A172 (cell line): Measurements from ENCODE around the gene DGKE. TPM values are rescaled to one million over a fixed set of nuclear protein-coding genes. Genes with fewer than 3 reads are reported as not detected.

Experiments used
- DNase-seq: peaks from one replicate; pipeline ENCODE4 v3.0.0-alpha.2; 2015; ENCODE audit warnings: low spot score
- total RNA-seq: library from RNA; depleted of rRNA; stranded (reverse); fragments of >200 nt; shearing (Covaris generic); gene quantifications from 2 replicates; pipeline ENCODE4 v1.2.3, GENCODE V29; 2014

DGKE gene
- total RNA-seq, 1 experiment from 2014 or later = 3.2 TPM

- no peak for DNase-seq
These were observed 13.2 kb downstream of the DGKE start for GRCh38 chr17:56847106-56847505.

GRCh38 chr17:56849131-56849530 lies 15.2 kb downstream of the DGKE start:
- DNase-seq = no peak

GRCh38 chr17:56850591-56850990 lies 16.6 kb downstream of the DGKE start:
- DNase-seq = no peak

- DNase-seq = no peak
These were observed 17.1 kb downstream of the DGKE start for GRCh38 chr17:56851008-56851407.

- DNase-seq = no peak
These were observed 27.9 kb downstream of the DGKE start for GRCh38 chr17:56861899-56862298.

- DNase-seq = no peak
These were observed 30.0 kb downstream of the DGKE start for GRCh38 chr17:56863974-56864373.

GRCh38 chr17:56866076-56866475 lies 32.1 kb downstream of the DGKE start:
- no peak for DNase-seq

- no peak for DNase-seq
These were observed 32.5 kb downstream of the DGKE start for GRCh38 chr17:56866496-56866895.

GRCh38 chr17:56867948-56868376 lies 34.0 kb downstream of the DGKE start:
- peak; percentile 57 for DNase-seq

GRCh38 chr17:56868716-56869115 lies 34.8 kb downstream of the DGKE start:
- DNase-seq = no peak

- no peak for DNase-seq
These were observed 36.2 kb downstream of the DGKE start for GRCh38 chr17:56870081-56870651.

- no peak for DNase-seq
These were observed 42.8 kb downstream of the DGKE start for GRCh38 chr17:56876766-56877179.

- DNase-seq = no peak
These were observed 45.3 kb downstream of the DGKE start for GRCh38 chr17:56879280-56879679.

GRCh38 chr17:56880133-56880532 lies 46.2 kb downstream of the DGKE start:
- DNase-seq = no peak

GRCh38 chr17:56880571-56880970 lies 46.6 kb downstream of the DGKE start:
- DNase-seq = no peak

GRCh38 chr17:56881685-56882295 lies 47.8 kb downstream of the DGKE start:
- DNase-seq = no peak

GRCh38 chr17:56883616-56884015 lies 49.7 kb downstream of the DGKE start:
- no peak for DNase-seq

GRCh38 chr17:56884483-56885311 lies 50.7 kb downstream of the DGKE start:
- DNase-seq = no peak

GRCh38 chr17:56885312-56885657 lies 51.3 kb downstream of the DGKE start:
- no peak for DNase-seq

- DNase-seq = no peak
These were observed 52.4 kb downstream of the DGKE start for GRCh38 chr17:56886288-56886731.

- DNase-seq = no peak
These were observed 53.2 kb downstream of the DGKE start for GRCh38 chr17:56887105-56887504.

- DNase-seq = peak; percentile 56
These were observed 53.9 kb downstream of the DGKE start for GRCh38 chr17:56887552-56888467.
